PFSK-1 (cell line): ENCODE results near the gene YJU2.

ENCODE experiments used
- FOXP2 ChIP-seq: optimal IDR thresholded peaks from 2 replicates; pipeline ENCODE3; 2011; ENCODE audit warnings: borderline replicate concordance, control low read depth, inconsistent platforms; ENCODE audit not compliant: insufficient read depth; ENCODE audit errors: extremely low read length, extremely low read depth
- POLR2AphosphoS5 ChIP-seq: IDR thresholded peaks from 2 replicates; pipeline ENCODE4 v1.6.1; 2012; ENCODE audit warnings: low read depth, mild to moderate bottlenecking, control low read depth, low read length, moderate library complexity
- REST ChIP-seq, 2 experiments: IDR thresholded peaks; 2 replicates each; pipeline versions ENCODE4 v1.6.1 to v1.8.0; 2011 to 2012; ENCODE audit warnings: low read depth in 2 of 2, low read length in 2 of 2, control low read depth in 1 of 2, inconsistent platforms in 1 of 2, mild to moderate bottlenecking in 1 of 2, moderate library complexity in 1 of 2; ENCODE audit not compliant: insufficient read depth in 1 of 2
- SIN3A ChIP-seq: IDR thresholded peaks from 2 replicates; pipeline ENCODE4 v1.6.1; 2012; ENCODE audit warnings: mild to moderate bottlenecking, low read length, moderate library complexity, borderline replicate concordance; ENCODE audit not compliant: insufficient read depth
- TAF1 ChIP-seq: IDR thresholded peaks from 2 replicates; pipeline ENCODE4 v1.6.1; 2012; ENCODE audit warnings: low read length, control low read depth, borderline replicate concordance; ENCODE audit not compliant: insufficient read depth

Gene YJU2

GRCh38 chr19:4313847-4314490 is 67.1 kb downstream of the YJU2 start:
- TF ChIP-seq FOXP2 (no peak), TAF1 (no peak), REST (IDR thresholded peaks at IDR 0.05; ENCODE audit: insufficient read depth in 1 of 2, low read depth in 2 of 2, low read length in 2 of 2) (no peak), SIN3A (no peak), POLR2AphosphoS5 (no peak)

DNA sequence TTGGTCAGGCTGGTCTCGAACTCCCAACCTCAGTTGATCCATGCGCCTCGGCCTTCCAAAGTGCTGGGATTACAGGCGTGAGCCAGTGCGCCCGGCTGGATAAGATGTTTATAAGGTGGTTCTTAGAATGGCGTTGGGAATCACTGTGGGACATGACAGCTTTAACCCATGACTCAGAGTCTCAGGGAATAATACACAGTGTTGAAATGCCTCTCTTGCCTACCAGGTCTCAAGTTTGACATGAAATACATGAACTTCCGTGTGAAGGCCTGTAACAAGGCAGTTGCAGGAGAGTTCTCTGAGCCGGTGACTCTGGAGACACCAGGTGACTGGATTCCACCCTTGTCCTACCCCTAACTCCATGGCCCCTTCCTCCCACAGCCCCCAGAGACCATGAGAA is 70.1 kb downstream of the YJU2 start:
- no peak for TF ChIP-seq SIN3A
- no peak for TF ChIP-seq FOXP2
- no peak for TF ChIP-seq TAF1
- no peak for TF ChIP-seq REST (IDR thresholded peaks at IDR 0.05; ENCODE audit: insufficient read depth in 1 of 2, low read depth in 2 of 2, low read length in 2 of 2)
- no peak for TF ChIP-seq POLR2AphosphoS5

GRCh38 chr19:4318460-4318859 is 71.6 kb downstream of the YJU2 start:
- TF ChIP-seq TAF1 (no peak), SIN3A (no peak), FOXP2 (no peak), POLR2AphosphoS5 (no peak), REST (IDR thresholded peaks at IDR 0.05; ENCODE audit: insufficient read depth in 1 of 2, low read depth in 2 of 2, low read length in 2 of 2) (no peak)
